ENCODE data around the gene RNF207. TPM values are rescaled to one million over a fixed set of nuclear protein-coding genes. Genes with fewer than 3 reads are reported as not detected.

RNF207 gene
- total and polyA plus RNA-seq, 2 of the 13 experiments (the other 11 are each of a cell fraction or from before 2014, with no cell fraction given): 9.8 to 15.9 TPM

- TF ChIP-seq NR2F1 (CRISPR knock-in tag; IDR thresholded peaks at IDR 0.05): no peak
- TF ChIP-seq TIGD3 (CRISPR knock-in tag; IDR thresholded peaks at IDR 0.05; ENCODE audit: borderline replicate concordance): peak; percentile 77; the same call in 1 of the 2 replicates
- TF ChIP-seq REPIN1 (CRISPR knock-in tag; IDR thresholded peaks at IDR 0.05; ENCODE audit: borderline replicate concordance, low read depth): 0 out of 2 replicates have a peak, but pooled peaks have one; percentile 65
- no peak for TF ChIP-seq RFX5 (IDR thresholded peaks at IDR 0.05; ENCODE audit: low read depth, low read length)
- peak; percentile 92 for TF ChIP-seq NRL (CRISPR knock-in tag; IDR thresholded peaks at IDR 0.05; ENCODE audit: borderline replicate concordance)
- TF ChIP-seq ELF4 (CRISPR knock-in tag; IDR thresholded peaks at IDR 0.05; ENCODE audit: borderline replicate concordance): no peak
- TF ChIP-seq ZNF512B (CRISPR knock-in tag; IDR thresholded peaks at IDR 0.05; ENCODE audit: borderline replicate concordance): no peak
- TF ChIP-seq MAZ (IDR thresholded peaks at IDR 0.05; ENCODE audit: borderline replicate concordance, low read depth, low read length): no peak
- 0 out of 2 replicates have a peak, but pooled peaks have one; percentile 75 for TF ChIP-seq MAZ (CRISPR knock-in tag; IDR thresholded peaks at IDR 0.05; ENCODE audit: low read depth)
- peak; percentile 88; the same call in 1 of the 2 replicates for TF ChIP-seq UBTF (CRISPR knock-in tag; IDR thresholded peaks at IDR 0.05)
- TF ChIP-seq ZKSCAN8 (CRISPR knock-in tag; IDR thresholded peaks at IDR 0.05; ENCODE audit: borderline replicate concordance): 0 out of 2 replicates have a peak, but pooled peaks have one; percentile 29
- no peak; the same call in 1 of the 2 replicates for TF ChIP-seq HOXD1 (CRISPR knock-in tag; IDR thresholded peaks at IDR 0.05)
- peak; percentile 80; the same call in 1 of the 2 replicates for TF ChIP-seq ZNF770 (CRISPR knock-in tag; IDR thresholded peaks at IDR 0.05)
- TF ChIP-seq CHD2 (IDR thresholded peaks at IDR 0.05; ENCODE audit: low read depth, low read length): peak; percentile 53; the same call in 1 of the 2 replicates
- TF ChIP-seq MYNN (CRISPR knock-in tag; IDR thresholded peaks at IDR 0.05; ENCODE audit: low read depth): peak; percentile 84; the same call in 1 of the 2 replicates
- TF ChIP-seq CREM (IDR thresholded peaks at IDR 0.05): peak; percentile 85
- no peak for TF ChIP-seq CREM (CRISPR knock-in tag; IDR thresholded peaks at IDR 0.05)
- TF ChIP-seq SAFB2 (CRISPR knock-in tag; IDR thresholded peaks at IDR 0.05; ENCODE audit: borderline replicate concordance, low read depth): peak; percentile 43; the same call in 1 of the 2 replicates
- peak; percentile 88 for TF ChIP-seq CBFB (CRISPR knock-in tag; IDR thresholded peaks at IDR 0.05)
Measured at GRCh38 chr1:6199298-6200187, 6.4 kb upstream of the RNF207 start, which contains the start of gene RPL22 (continued).
